Measurements from ENCODE around the gene MPV17L2. TPM values are rescaled to one million over a fixed set of nuclear protein-coding genes. Genes with fewer than 3 reads are reported as not detected.

MPV17L2 gene
- total RNA-seq, 2 donors from 2014 or later: 9.8 to 10.1 TPM

DNA sequence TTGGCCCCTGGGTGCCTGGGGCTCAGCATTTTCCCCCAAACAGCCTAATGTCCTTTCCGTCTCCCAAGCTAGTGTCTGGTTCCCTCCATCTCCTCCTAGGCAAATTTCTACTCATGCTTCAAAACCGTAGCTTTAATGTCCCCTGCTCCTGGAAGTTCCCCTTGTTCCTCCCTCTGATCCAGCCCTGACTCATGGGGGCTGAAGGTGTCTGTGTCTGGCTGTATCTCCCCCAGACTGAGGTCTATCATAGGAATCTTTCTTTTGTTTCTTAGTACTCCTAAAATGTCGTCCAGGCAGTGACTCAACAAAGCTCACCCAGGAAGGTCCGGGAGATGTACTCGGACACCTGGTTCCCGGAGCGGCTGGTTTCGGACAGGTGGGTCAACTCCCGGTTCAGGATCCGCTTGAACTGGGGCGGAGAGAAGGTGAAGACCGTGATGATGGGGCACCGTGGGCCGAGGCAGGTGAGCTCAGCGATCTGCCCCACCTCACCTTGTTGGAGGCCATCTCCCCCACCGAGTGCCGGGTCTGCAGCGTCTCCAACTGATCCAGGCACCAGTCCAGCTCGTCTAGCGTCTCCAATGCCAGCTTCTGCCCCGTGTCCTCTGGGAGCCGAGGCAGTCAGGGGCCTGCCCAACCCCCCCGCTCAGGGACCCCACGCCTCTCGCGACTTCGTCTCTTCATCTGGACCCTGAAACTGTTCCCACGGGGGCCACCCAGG lies 27.1 kb downstream of the MPV17L2 start:
- H3K27ac Mint-ChIP-seq: no peak overlapping the region
- H3K9me3 Mint-ChIP-seq: no peaks in the 10 kb centered on the region
- no peak for ATAC-seq (replicated peaks in 1 of 2)
- no peak overlapping the region for H3K4me3 Mint-ChIP-seq
- peaks cover 0 to 1% of the 10 kb centered on the region in 2 donors for H3K36me3 Mint-ChIP-seq (ENCODE audit: insufficient read depth in 2 of 2)
- peaks cover 15% of the 10 kb centered on the region for H3K4me1 Mint-ChIP-seq (ENCODE audit: low read depth)
- DNase-seq: no peak
- peaks cover 23% of the 10 kb centered on the region for H3K27me3 Mint-ChIP-seq (ENCODE audit: low read depth)

DNA sequence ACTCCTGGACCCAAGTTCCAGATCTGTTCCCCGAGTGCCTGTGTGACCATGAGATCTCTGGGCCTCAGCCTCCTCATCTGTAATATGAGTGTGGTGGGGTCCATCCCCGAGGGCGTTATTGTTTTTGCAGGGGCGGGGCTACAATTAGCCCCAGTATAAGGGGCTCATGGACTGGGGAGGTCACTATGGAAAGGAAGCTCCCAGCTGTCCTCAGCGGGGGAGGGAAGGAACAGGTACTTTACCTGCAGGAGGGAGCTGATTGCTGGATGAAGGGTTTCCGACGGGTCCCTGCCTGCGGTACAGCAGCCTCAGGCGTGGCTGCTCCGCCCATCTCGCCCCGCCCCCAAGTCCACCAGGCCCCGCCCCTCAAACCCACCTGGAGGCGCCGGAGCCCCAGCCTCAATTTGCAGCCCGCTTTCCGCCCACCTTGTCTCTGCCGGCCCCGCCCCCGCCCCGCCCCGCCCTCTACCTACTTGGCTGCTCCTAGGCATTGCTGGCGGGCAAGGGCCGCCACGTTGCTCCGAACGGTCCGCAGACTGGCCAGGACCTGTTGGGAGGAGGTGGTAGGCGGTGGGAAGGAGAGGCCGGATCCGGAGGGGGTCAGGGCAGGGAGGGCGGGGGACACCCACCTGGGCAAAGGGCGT lies 27.7 kb downstream of the MPV17L2 start:
- DNase-seq (no peak), ATAC-seq (replicated peaks in 1 of 2) (no peak)
- peaks cover 30% of the 10 kb centered on the region for H3K27me3 Mint-ChIP-seq (ENCODE audit: low read depth)
- no peak overlapping the region for H3K27ac Mint-ChIP-seq
- peaks cover 18% of the 10 kb centered on the region for H3K4me1 Mint-ChIP-seq (ENCODE audit: low read depth)
- no peak overlapping the region for H3K4me3 Mint-ChIP-seq
- peaks cover 0 to 1% of the 10 kb centered on the region in 2 donors for H3K36me3 Mint-ChIP-seq (ENCODE audit: insufficient read depth in 2 of 2)
- no peaks in the 10 kb centered on the region for H3K9me3 Mint-ChIP-seq

DNA sequence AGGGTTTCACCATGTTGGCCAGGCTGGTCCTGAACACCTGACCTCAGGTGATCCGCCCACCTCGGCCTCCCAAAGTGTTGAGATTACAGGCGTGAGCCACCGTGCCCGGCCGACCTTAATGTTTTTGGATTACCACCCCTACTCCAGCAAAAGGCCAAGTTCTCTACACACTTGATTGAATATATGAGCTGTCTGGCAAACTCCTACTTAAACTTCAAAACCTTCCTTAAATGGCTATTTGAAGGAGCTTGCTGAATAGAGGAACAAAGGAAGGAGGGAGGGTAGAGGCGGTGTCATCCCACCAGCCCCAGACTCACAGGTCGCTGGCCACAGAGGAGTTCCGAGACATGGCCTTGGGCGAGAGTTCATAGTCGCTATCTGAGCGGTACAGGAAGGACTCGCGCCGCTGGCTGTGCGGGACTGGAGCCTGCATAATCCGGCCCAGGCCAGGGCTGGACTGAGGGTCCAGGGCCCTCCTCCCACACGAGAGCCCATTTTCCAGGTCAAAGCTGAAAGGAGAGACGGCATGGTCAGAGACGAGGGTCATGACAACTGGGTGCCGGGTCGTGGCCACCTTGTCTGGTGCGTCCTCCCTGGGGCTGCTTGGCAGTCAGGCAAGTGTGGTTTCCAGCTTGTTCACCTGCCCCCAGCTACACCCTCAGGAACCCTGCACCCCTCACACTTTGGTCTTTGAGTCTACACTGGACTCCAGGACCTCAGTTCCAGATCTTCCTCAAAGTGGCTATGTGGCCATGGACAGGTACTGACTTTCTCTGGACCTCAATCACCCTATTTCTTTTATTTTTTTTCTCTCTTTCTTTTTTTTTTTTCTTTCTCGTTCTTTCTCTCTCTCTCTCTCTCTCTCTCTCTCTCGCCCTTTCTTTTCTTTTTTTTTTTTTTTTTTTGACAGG lies 29.1 kb downstream of the MPV17L2 start:
- no peak for ATAC-seq (replicated peaks in 1 of 2)
- H3K4me1 Mint-ChIP-seq (ENCODE audit: low read depth): peaks cover 20% of the 10 kb centered on the region
- H3K36me3 Mint-ChIP-seq (ENCODE audit: insufficient read depth in 2 of 2): peaks cover 0 to 1% of the 10 kb centered on the region in 2 donors
- no peak overlapping the region for H3K27ac Mint-ChIP-seq
- H3K4me3 Mint-ChIP-seq: no peak overlapping the region
- H3K27me3 Mint-ChIP-seq (ENCODE audit: low read depth): peaks cover 40% of the 10 kb centered on the region
- DNase-seq: no peak
- H3K9me3 Mint-ChIP-seq: no peaks in the 10 kb centered on the region

DNA sequence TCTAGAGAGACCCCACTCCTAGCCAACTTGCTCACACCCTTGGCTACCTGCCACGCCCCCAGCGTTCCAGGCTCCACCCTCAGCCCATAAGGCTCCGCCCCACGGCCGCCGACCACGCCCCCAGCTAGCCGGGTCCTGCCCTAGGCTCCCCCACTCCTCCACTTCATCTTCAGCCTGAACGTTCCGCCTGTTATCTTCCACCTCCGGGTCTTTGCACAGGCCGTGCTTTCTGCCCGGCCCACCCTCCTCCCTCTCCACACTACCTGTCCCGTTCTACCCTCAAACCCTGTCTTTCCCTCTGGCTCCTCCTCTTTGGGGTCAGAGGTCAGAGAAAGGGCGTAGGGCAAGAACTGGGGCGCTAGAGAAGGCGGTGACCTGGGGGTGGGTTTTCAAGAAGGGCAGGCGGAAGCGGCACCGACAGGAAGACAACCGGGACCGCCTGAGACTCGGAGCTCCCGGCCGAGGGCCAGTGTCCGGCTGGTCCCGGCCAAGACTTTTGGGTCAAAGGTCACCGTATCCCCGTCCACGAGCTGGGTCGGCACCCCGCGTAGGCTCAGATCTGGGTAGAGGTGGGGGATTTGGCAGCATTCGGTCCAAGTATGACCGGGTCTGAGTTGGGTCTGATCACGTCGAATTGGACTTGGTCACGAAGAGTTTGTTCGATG lies 31.0 kb downstream of the MPV17L2 start:
- ATAC-seq (replicated peaks in 1 of 2) (peak; percentile 23 to 35), DNase-seq (peak; percentile 49 to 68)
- Mint-ChIP-seq H3K9me3 (no peaks in the 10 kb centered on the region), H3K4me1 (ENCODE audit: low read depth) (peaks cover 20% of the 10 kb centered on the region), H3K4me3 (peak overlapping the region; percentile 96), H3K36me3 (ENCODE audit: insufficient read depth in 2 of 2) (peaks cover 0 to 1% of the 10 kb centered on the region in 2 donors), H3K27ac (peak overlapping the region; percentile 31), H3K27me3 (ENCODE audit: low read depth) (peaks cover 50% of the 10 kb centered on the region)

DNA sequence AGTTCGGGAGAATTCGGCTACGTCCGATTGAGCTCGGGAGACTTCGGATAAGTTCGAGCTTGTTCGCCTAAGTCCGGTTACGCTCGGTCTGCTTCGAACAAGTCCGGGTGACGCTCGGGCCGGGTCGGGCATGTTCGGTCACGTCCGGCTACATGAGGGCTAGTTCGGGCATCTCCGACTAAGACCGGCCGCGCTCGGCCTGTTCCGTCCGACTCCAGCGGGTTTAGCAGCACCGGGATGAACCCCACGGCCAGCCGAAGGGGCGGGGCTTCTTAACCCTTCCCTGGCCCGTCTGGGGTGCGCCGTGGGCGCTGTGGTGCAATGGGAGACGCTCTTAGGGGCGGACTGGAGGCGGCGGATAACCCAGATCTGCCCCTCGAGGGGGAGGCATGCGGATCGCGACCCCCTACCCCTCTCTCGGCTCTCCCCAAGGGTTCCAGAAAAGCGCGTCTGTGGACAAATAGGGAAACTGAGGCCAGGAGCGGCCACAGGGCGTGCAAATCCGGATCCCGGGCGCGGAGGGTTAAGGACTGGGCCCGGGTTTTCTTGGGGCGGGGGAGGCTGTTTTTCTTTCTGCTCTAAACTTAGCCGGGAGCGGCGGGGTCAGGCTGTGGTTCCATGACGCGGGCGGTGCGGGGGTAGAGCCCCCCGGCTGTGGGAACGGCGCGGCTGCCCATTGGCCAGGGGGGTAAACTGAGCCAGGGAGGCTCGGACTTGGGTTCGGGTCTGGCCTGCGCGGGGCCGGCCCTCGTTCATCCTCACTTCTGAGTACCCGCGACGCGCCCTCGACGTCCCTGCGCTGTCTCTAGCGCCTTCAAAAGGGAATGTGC lies 31.7 kb downstream of the MPV17L2 start:
- H3K27ac Mint-ChIP-seq: peak overlapping the region; percentile 31
- H3K4me3 Mint-ChIP-seq: peak overlapping the region; percentile 96
- no peaks in the 10 kb centered on the region for H3K9me3 Mint-ChIP-seq
- peak; percentile 96 to 97 for DNase-seq
- peaks cover 55% of the 10 kb centered on the region for H3K27me3 Mint-ChIP-seq (ENCODE audit: low read depth)
- ATAC-seq (replicated peaks in 1 of 2): peak; percentile 98
- peaks cover 0 to 1% of the 10 kb centered on the region in 2 donors for H3K36me3 Mint-ChIP-seq (ENCODE audit: insufficient read depth in 2 of 2)
- H3K4me1 Mint-ChIP-seq (ENCODE audit: low read depth): peaks cover 20% of the 10 kb centered on the region

DNA sequence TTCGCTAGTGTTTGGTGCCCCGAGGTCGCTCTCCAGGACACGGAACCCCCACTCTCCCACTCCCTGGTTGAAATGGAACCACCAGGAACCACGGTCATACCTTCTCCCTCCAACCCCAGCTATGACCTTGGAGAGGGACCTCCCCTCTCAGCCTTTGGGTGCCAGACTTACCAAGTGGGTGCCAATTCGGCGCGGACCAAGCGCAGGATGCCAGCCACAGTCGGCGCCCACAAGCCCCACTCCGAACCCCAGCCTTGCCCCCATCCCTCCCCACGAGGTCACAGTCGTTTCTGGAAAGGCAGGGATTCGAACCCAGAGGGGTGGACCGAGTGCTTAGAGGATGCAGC lies 32.3 kb downstream of the MPV17L2 start:
- DNase-seq: no peak
- Mint-ChIP-seq H3K27ac (no peak overlapping the region), H3K9me3 (no peaks in the 10 kb centered on the region), H3K27me3 (ENCODE audit: low read depth) (peaks cover 60% of the 10 kb centered on the region), H3K36me3 (ENCODE audit: insufficient read depth in 2 of 2) (peaks cover 0 to 1% of the 10 kb centered on the region in 2 donors), H3K4me1 (ENCODE audit: low read depth) (peaks cover 20% of the 10 kb centered on the region), H3K4me3 (peak overlapping the region; percentile 96)
- no peak for ATAC-seq (replicated peaks in 1 of 2)

DNA sequence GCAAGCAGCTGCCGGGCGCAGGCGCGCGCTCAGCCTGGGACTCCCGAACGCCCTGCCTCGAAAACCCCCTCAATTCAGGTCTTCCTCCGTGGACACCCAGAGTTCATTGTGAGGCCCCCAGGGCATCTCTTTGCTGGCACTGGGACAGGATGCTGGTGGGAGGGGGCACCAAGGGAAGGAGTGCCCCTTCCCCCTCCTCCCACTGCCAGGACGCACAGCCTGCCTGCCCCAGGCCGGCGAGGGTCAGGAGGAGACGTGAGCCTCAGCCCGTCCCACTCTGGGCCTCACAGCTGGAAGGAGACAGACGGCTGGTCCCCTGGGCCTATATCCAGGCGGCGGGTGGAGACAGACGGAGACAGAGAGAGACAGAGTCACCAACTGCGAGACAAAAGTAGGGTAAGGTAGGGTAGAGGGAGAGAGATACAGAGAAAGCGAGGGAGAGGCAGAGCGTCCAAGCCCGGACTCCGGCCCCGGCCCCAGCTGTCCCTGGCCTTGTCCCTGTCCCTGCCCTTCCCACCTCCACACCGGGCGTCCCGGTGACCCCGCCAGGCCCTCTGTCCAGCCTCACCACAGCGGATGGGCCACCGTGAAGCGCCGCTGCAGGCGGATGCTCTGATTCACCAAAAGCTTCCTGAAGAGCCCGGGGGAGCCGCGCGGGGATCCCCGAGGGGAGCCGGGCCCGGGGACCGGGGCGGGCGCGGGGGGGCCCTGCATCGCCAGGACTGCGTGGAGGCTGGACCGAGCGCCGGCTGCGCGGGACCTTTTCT lies 32.9 kb downstream of the MPV17L2 start, which contains the start of gene PDE4C:
PDE4C (minus strand) TSS at position 737 of the 767 bp plus-strand sequence; CDS start at position 714, 23 bp downstream.
- Mint-ChIP-seq H3K27ac (no peak within 1 kb of the TSS), H3K27me3 (ENCODE audit: low read depth) (peaks cover 66% of the 10 kb centered on the region), H3K36me3 (ENCODE audit: insufficient read depth in 2 of 2) (peaks cover 0 to 1% of the 10 kb centered on the region in 2 donors), H3K4me1 (ENCODE audit: low read depth) (peaks cover 21% of the 10 kb centered on the region), H3K9me3 (no peaks in the 10 kb centered on the region), H3K4me3 (peak within 1 kb of the TSS; percentile 96)
- DNase-seq (no peak), ATAC-seq (replicated peaks in 1 of 2) (no peak)

DNA sequence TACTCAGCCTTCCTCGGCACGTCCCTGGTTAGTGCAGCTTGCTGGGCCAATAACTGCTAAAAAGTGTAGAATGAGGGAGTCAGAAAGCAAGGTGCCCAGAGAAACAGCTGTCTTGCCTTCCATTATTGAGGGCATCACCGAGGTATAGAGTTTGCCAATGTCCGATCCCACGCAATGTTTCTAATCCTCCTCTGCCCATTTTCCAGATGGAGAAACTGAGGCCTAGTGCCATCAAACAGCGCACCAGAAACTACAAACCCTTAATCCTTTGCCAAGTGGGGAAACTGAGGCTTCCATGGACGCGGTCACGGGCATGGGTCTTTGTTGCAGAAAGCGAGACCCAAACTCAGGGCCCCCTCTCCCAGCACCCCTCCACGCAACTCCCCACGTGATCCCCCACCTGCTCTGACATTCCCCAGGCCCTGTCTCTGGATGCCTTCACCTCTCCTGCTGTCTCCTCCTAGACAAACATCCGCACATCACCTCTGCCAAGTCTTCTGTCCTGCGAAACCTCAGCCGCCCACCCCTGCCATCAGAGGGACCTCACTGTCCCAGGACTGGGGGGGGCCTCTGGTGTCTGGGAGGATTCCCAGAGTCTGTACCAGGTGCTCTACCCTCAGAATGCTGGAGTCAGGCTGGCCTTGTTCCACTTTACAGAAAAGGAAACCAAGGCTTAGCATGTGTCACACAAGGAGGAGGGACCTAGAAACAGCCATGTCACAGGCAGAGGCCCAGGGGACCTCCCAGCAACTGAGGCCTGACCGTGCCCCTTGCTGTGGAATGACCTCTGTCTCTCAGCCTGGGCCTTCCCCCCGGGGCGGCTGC lies 34.1 kb downstream of the MPV17L2 start:
- no peaks in the 10 kb centered on the region for H3K9me3 Mint-ChIP-seq
- H3K27ac Mint-ChIP-seq: no peak overlapping the region
- H3K4me3 Mint-ChIP-seq: peak overlapping the region in 1 of 2 donors; percentile 2
- no peak for DNase-seq
- no peak for ATAC-seq (replicated peaks in 1 of 2)
- H3K36me3 Mint-ChIP-seq (ENCODE audit: insufficient read depth in 2 of 2): peaks cover 0 to 1% of the 10 kb centered on the region in 2 donors
- peaks cover 27% of the 10 kb centered on the region for H3K4me1 Mint-ChIP-seq (ENCODE audit: low read depth)
- H3K27me3 Mint-ChIP-seq (ENCODE audit: low read depth): peaks cover 65% of the 10 kb centered on the region

DNA sequence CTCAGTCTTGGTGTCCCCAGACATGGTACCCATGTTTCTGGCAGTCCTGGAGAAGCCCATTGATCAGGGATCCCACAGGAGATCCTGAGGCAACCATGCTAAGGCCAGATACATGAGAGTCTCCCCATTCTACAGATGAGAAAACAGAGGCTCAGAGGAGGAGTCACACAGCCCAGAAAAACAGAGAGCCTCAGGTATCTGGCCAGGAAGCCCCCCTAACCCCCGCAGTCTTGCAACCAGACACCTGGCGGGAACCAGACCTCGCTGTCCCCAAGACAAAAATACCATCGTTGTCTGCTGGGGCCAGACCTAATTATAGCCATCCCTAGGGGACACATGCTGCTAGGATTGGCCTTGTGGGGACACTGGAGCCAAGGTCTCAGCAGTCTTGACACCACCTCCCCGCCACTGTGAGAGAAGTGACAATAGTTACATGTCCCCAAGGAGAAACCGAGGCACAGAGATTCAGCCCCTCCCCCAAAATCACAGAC lies 34.8 kb downstream of the MPV17L2 start:
- no peak for ATAC-seq (replicated peaks in 1 of 2)
- H3K4me1 Mint-ChIP-seq (ENCODE audit: low read depth): peaks cover 32% of the 10 kb centered on the region
- H3K27ac Mint-ChIP-seq: no peak overlapping the region

DNA sequence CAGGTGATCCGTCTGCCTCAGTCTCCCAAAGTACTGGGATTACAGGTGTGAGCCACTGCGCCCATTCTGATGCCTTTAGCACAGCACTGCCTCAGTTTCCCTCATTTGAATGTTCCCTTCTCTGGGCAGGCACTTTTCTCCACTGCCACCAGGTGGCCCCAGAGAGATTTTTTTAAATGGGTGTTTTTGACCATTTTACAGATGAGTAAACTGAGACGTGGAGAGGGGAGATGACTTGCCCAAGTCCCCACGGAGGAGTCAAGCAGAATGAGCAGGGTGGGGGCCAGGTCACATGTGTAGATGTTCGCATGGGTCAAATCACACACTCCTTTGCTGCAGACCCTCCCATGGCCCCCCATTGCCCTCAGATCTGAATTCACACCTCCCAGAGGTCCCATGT lies 36.5 kb downstream of the MPV17L2 start:
- no peak for ATAC-seq (replicated peaks in 1 of 2)
- DNase-seq: no peak
- H3K4me1 Mint-ChIP-seq (ENCODE audit: low read depth): peaks cover 24% of the 10 kb centered on the region

More for the DNA sequence above, 34.8 kb downstream of the MPV17L2 start:
- Mint-ChIP-seq H3K9me3 (no peaks in the 10 kb centered on the region), H3K4me3 (no peak overlapping the region), H3K27me3 (ENCODE audit: low read depth) (peaks cover 69% of the 10 kb centered on the region), H3K36me3 (ENCODE audit: insufficient read depth in 2 of 2) (peaks cover 0 to 3% of the 10 kb centered on the region in 2 donors)
- no peak for DNase-seq

DNA sequence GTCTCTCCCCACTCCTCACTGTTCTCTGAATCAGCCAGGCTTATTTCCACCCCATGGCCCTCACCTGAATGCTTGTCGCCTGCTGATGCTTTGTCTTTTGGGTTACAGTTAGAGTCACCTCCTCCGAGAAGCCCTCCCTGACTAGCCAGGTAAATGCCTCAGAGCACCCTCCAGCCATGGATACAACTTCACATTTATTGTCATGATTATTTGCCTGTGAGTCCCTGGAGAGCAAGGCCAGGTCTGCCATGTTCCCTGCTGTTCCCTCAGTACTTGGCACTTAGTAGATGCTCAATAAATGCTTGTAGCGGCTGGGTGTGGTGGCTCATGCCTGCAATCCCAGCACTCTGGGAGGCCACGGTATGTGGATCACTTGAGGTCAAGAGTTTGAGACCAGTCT lies 36.9 kb downstream of the MPV17L2 start:
- ATAC-seq (replicated peaks in 1 of 2) (no peak), DNase-seq (no peak)
- Mint-ChIP-seq H3K9me3 (no peaks in the 10 kb centered on the region), H3K4me3 (no peak overlapping the region), H3K4me1 (ENCODE audit: low read depth) (peaks cover 20% of the 10 kb centered on the region), H3K27me3 (ENCODE audit: low read depth) (peaks cover 73% of the 10 kb centered on the region), H3K36me3 (ENCODE audit: insufficient read depth in 2 of 2) (peaks cover 0 to 3% of the 10 kb centered on the region in 2 donors), H3K27ac (no peak overlapping the region)

More for the DNA sequence above, 36.5 kb downstream of the MPV17L2 start:
- no peaks in the 10 kb centered on the region for H3K9me3 Mint-ChIP-seq
- H3K36me3 Mint-ChIP-seq (ENCODE audit: insufficient read depth in 2 of 2): peaks cover 0 to 3% of the 10 kb centered on the region in 2 donors
- no peak overlapping the region for H3K27ac Mint-ChIP-seq
- no peak overlapping the region for H3K4me3 Mint-ChIP-seq
- peaks cover 77% of the 10 kb centered on the region for H3K27me3 Mint-ChIP-seq (ENCODE audit: low read depth)

Data from activated T-cell treated with anti-CD3 and anti-CD28 coated beads, Interleukin-2, amount 50 U/mL, for 72 hours (primary cell).